HG03342 (cell line): ENCODE measurements around the gene MARCHF6.
A peak's percentile ranks its signal among the peaks of the same experiment; 100 is the strongest.

Experiments
- ATAC-seq: cut with Tn5 transposase; IDR thresholded peaks from one replicate; pipeline ENCODE4 v1.9.1; 2021; ENCODE audit warnings: mild to moderate bottlenecking, moderate library complexity; ENCODE audit not compliant: unreplicated experiment

Gene MARCHF6

GRCh38 chr5:10353241-10354047 lies at the start of gene MARCHF6:
TSS of gene MARCHF6 (plus strand) at chr5:10353695. CDS start at chr5:10353899, 204 bp downstream.
- ATAC-seq, result peak; percentile 82

- no peak for ATAC-seq
Measured at GRCh38 chr5:10303699-10304170, 49.8 kb upstream of the MARCHF6 start.

GRCh38 chr5:10304932-10305331 lies 48.6 kb upstream of the MARCHF6 start:
- ATAC-seq, result no peak

- ATAC-seq, result no peak
Measured at GRCh38 chr5:10306114-10306513, 47.4 kb upstream of the MARCHF6 start.

- no peak for ATAC-seq
Measured at GRCh38 chr5:10306806-10307205, 46.7 kb upstream of the MARCHF6 start.

GRCh38 chr5:10307206-10308148 lies 46.0 kb upstream of the MARCHF6 start, which contains the start of gene CMBL:
TSS of gene CMBL (minus strand) at chr5:10307902. CDS start at chr5:10290762, 17,140 bp downstream.
- peak; percentile 81 for ATAC-seq

- no peak for ATAC-seq
Measured at GRCh38 chr5:10308844-10309243, 44.7 kb upstream of the MARCHF6 start.

- no peak for ATAC-seq
Measured at GRCh38 chr5:10310066-10310779, 43.3 kb upstream of the MARCHF6 start.

- ATAC-seq, result peak; percentile 66
Measured at GRCh38 chr5:10310835-10311570, 42.5 kb upstream of the MARCHF6 start.

GRCh38 chr5:10311595-10312425 lies 41.7 kb upstream of the MARCHF6 start:
- no peak for ATAC-seq

- no peak for ATAC-seq
Measured at GRCh38 chr5:10315201-10315600, 38.3 kb upstream of the MARCHF6 start.

GRCh38 chr5:10315824-10316509 lies 37.5 kb upstream of the MARCHF6 start:
- no peak for ATAC-seq

- peak; percentile 57 for ATAC-seq
Measured at GRCh38 chr5:10317825-10318682, 35.4 kb upstream of the MARCHF6 start.

- ATAC-seq, result no peak
Measured at GRCh38 chr5:10319202-10319851, 34.2 kb upstream of the MARCHF6 start.

GRCh38 chr5:10320793-10321192 lies 32.7 kb upstream of the MARCHF6 start:
- ATAC-seq, result no peak

GRCh38 chr5:10321882-10322281 lies 31.6 kb upstream of the MARCHF6 start:
- no peak for ATAC-seq
